Measurements from ENCODE around the gene C2CD4B. TPM values are rescaled to one million over a fixed set of nuclear protein-coding genes. Genes with fewer than 3 reads are reported as not detected.

C2CD4B gene
- polyA plus RNA-seq (2013, experiment 1 of 2; ENCODE audit: insufficient read length), result not detected
- polyA plus RNA-seq (2013, experiment 2 of 2; ENCODE audit: insufficient read length), result not detected

- no peak for DNase-seq
These were observed at the start of gene C2CD4B for GRCh38 chr15:62165104-62165792. TSS of gene C2CD4B (minus strand) at chr15:62165285. CDS start at chr15:62164984, 301 bp downstream.

GRCh38 chr15:62212741-62213140, 47.7 kb upstream of the C2CD4B start:
- DNase-seq, result no peak

- DNase-seq, result no peak
These were observed 46.3 kb upstream of the C2CD4B start for GRCh38 chr15:62211348-62211747.

GRCh38 chr15:62209821-62210220, 44.7 kb upstream of the C2CD4B start:
- DNase-seq, result no peak

GRCh38 chr15:62209322-62209721, 44.2 kb upstream of the C2CD4B start:
- no peak for DNase-seq

- DNase-seq, result no peak
These were observed 43.8 kb upstream of the C2CD4B start for GRCh38 chr15:62208884-62209283.

GRCh38 chr15:62208367-62208766, 43.3 kb upstream of the C2CD4B start:
- no peak for DNase-seq

GRCh38 chr15:62190675-62191074, 25.6 kb upstream of the C2CD4B start:
- DNase-seq, result no peak

- no peak for DNase-seq
These were observed 25.2 kb upstream of the C2CD4B start for GRCh38 chr15:62190274-62190673.

GRCh38 chr15:62188744-62189143, 23.7 kb upstream of the C2CD4B start:
- DNase-seq, result no peak

GRCh38 chr15:62187910-62188309, 22.8 kb upstream of the C2CD4B start:
- DNase-seq, result no peak

GRCh38 chr15:62187425-62187824, 22.3 kb upstream of the C2CD4B start:
- no peak for DNase-seq

GRCh38 chr15:62186578-62186977, 21.5 kb upstream of the C2CD4B start:
- no peak for DNase-seq

GRCh38 chr15:62183130-62183529, 18.0 kb upstream of the C2CD4B start:
- DNase-seq, result no peak

- peak; percentile 23 for DNase-seq
These were observed 8.1 kb upstream of the C2CD4B start for GRCh38 chr15:62173215-62173614.

- no peak for DNase-seq
These were observed 6.8 kb upstream of the C2CD4B start for GRCh38 chr15:62171882-62172281.

- DNase-seq, result peak; percentile 15
These were observed 799 bp upstream of the C2CD4B start for GRCh38 chr15:62165793-62166375.

- DNase-seq, result no peak
These were observed 535 bp downstream of the C2CD4B start for GRCh38 chr15:62164396-62165103.

- peak; percentile 10 for DNase-seq
These were observed 1.1 kb downstream of the C2CD4B start for GRCh38 chr15:62164014-62164395.

- DNase-seq, result no peak
These were observed 1.6 kb downstream of the C2CD4B start for GRCh38 chr15:62163397-62164013.

GRCh38 chr15:62153228-62153627, 11.9 kb downstream of the C2CD4B start:
- no peak for DNase-seq

- no peak for DNase-seq
These were observed 14.6 kb downstream of the C2CD4B start for GRCh38 chr15:62150445-62150844.

- DNase-seq, result no peak
These were observed 15.4 kb downstream of the C2CD4B start for GRCh38 chr15:62149729-62150128.
